Left lung (tissue), 10 donors: ENCODE data around the gene BASP1. TPM values are rescaled to one million over a fixed set of nuclear protein-coding genes. Genes with fewer than 3 reads are reported as not detected.

Experiments
- ATAC-seq: fragments of 200-7000 bp; cut with Tn5 transposase; one replicate; pipeline ENCODE4 v1.9.1; 2020; ENCODE audit warnings: moderate library complexity
- DNase-seq, 4 donors: peaks; one replicate each; pipeline ENCODE4 v3.0.0-alpha.2; 2013 to 2020
- H3K27ac ChIP-seq, 2 donors: fragments of 200-600 bp; sonication (generic) in 1 of 2; one replicate each; pipeline versions ENCODE4 v1.5.0 to v1.8.0; 2020 to 2021
- H3K27me3 ChIP-seq, 2 donors: fragments of 200-600 bp; sonication (generic) in 1 of 2; one replicate each; pipeline versions ENCODE4 v1.5.0 to v1.8.0; 2020 to 2021
- H3K36me3 ChIP-seq, 2 donors: fragments of 200-600 bp; sonication (generic) in 1 of 2; one replicate each; pipeline versions ENCODE4 v1.5.0 to v1.8.0; 2020 to 2021
- H3K4me1 ChIP-seq, 2 donors: fragments of 200-600 bp; one replicate each; pipeline ENCODE4 v1.8.0; 2021
- H3K4me3 ChIP-seq, 2 donors: fragments of 200-600 bp; sonication (generic) in 1 of 2; one replicate each; pipeline versions ENCODE4 v1.5.0 to v1.8.0; 2020 to 2021; ENCODE audit warnings: mild to moderate bottlenecking in 1 of 2
- H3K9me3 ChIP-seq, 2 donors: fragments of 200-600 bp; sonication (generic) in 1 of 2; one replicate each; pipeline versions ENCODE4 v1.5.0 to v1.8.0; 2020 to 2021
- CTCF ChIP-seq, 2 donors: fragments of 200-600 bp; sonication (generic) in 1 of 2; IDR thresholded peaks; one replicate each; pipeline versions ENCODE4 v1.5.0 to v1.8.0; 2021; ENCODE audit warnings: antibody characterized with exemption in 2 of 2
- intact Hi-C, 2 donors: fragments of 100-400 bp; cut with DNase I; formaldehyde crosslinking; loops; one replicate each; pipeline versions ENCODE4 v1.11.2 to v1.14.2; 2022
- polyA plus RNA-seq, 6 donors: library from polyadenylated mRNA; unstranded; fragments of 120-200 nt; gene quantifications; one replicate each; pipeline ENCODE4 v1.2.1, GENCODE V29; 2013; ENCODE audit not compliant: insufficient read length in 6 of 6
- total RNA-seq, 2 donors: library from RNA; stranded (reverse); fragmentation: NEBNext Ultra II Directional; extraction: Animal tissue kit (Norgen Biotek cat#: 25700); gene quantifications; one replicate each; pipeline ENCODE4 v1.2.1, GENCODE V29; 2021
- donor health status: DM: no; HTN: yes; CAD: no.
- donor health status: DM: no; HTN: no; CAD: no.

The BASP1 gene
- total and polyA plus RNA-seq, 8 donors: 22.9 to 63.2 (median 42.8) TPM

- no peak overlapping the region for H3K27ac ChIP-seq
- peak; percentile 41 for ATAC-seq
Observed at GRCh38 chr5:17229313-17229712, 11.9 kb downstream of the BASP1 start.

GRCh38 chr5:17230191-17230590 is 12.8 kb downstream of the BASP1 start:
- TF ChIP-seq CTCF (IDR thresholded peaks at IDR 0.05): no peak
- intact Hi-C loops: no loop called here
- no peaks in the 10 kb centered on the region for H3K9me3 ChIP-seq
- no peaks in the 10 kb centered on the region for H3K36me3 ChIP-seq
- peaks cover 0 to 38% of the 10 kb centered on the region in 2 donors for H3K4me1 ChIP-seq
- H3K27ac ChIP-seq: no peak overlapping the region
- H3K27me3 ChIP-seq: no peaks in the 10 kb centered on the region
- no peak overlapping the region for H3K4me3 ChIP-seq
- ATAC-seq: no peak
- DNase-seq: no peak

More at GRCh38 chr5:17229313-17229712, 11.9 kb downstream of the BASP1 start:
- Histone ChIP-seq H3K4me3 (no peak overlapping the region), H3K4me1 (peaks cover 0 to 32% of the 10 kb centered on the region in 2 donors), H3K9me3 (no peaks in the 10 kb centered on the region), H3K27me3 (no peaks in the 10 kb centered on the region), H3K36me3 (no peaks in the 10 kb centered on the region)
- TF ChIP-seq CTCF (IDR thresholded peaks at IDR 0.05): no peak
- intact Hi-C loops: no loop called here
- no peak for DNase-seq

- Histone ChIP-seq H3K4me3 (no peak overlapping the region), H3K27ac (no peak overlapping the region), H3K36me3 (no peaks in the 10 kb centered on the region), H3K4me1 (peaks cover 5 to 43% of the 10 kb centered on the region in 2 donors), H3K27me3 (no peaks in the 10 kb centered on the region), H3K9me3 (no peaks in the 10 kb centered on the region)
- no peak for TF ChIP-seq CTCF (IDR thresholded peaks at IDR 0.05)
- no peak for ATAC-seq
- DNase-seq: no peak
- intact Hi-C loops: no loop called here
Observed at GRCh38 chr5:17230808-17231525, 13.5 kb downstream of the BASP1 start.

- Histone ChIP-seq H3K4me3 (no peak overlapping the region), H3K4me1 (peaks cover 5 to 45% of the 10 kb centered on the region in 2 donors), H3K27ac (no peak overlapping the region), H3K36me3 (no peaks in the 10 kb centered on the region), H3K9me3 (no peaks in the 10 kb centered on the region), H3K27me3 (no peaks in the 10 kb centered on the region)
- no peak for ATAC-seq
- TF ChIP-seq CTCF (IDR thresholded peaks at IDR 0.05): no peak
- intact Hi-C loops: no loop called here
- no peak for DNase-seq
Observed at GRCh38 chr5:17232405-17232804, 15.0 kb downstream of the BASP1 start.

GRCh38 chr5:17233488-17233887 is 16.1 kb downstream of the BASP1 start:
- no peak for TF ChIP-seq CTCF (IDR thresholded peaks at IDR 0.05)
- no peaks in the 10 kb centered on the region for H3K36me3 ChIP-seq
- ATAC-seq (no peak), DNase-seq (no peak)
- no peaks in the 10 kb centered on the region for H3K9me3 ChIP-seq
- peak overlapping the region in 1 of 2 donors; percentile 67 for H3K27ac ChIP-seq
- intact Hi-C loops: no loop called here
- H3K4me3 ChIP-seq: no peak overlapping the region
- H3K4me1 ChIP-seq: peaks cover 5 to 44% of the 10 kb centered on the region in 2 donors
- no peaks in the 10 kb centered on the region for H3K27me3 ChIP-seq
